Fibroblast of villous mesenchyme (primary cell): ENCODE results near the gene AP3D1. TPM values are rescaled to one million over a fixed set of nuclear protein-coding genes. Genes with fewer than 3 reads are reported as not detected.

ENCODE experiments used
- DNase-seq: peaks from one replicate; pipeline ENCODE4 v3.0.0-alpha.2; 2010; ENCODE audit warnings: low read depth
- H3K4me3 ChIP-seq: 2 replicates; pipeline ENCODE4 v1.5.1; 2011; ENCODE audit warnings: low read depth, mild to moderate bottlenecking, low read length
- CTCF ChIP-seq: IDR thresholded peaks from 2 replicates; pipeline ENCODE4 v1.5.1; 2012; ENCODE audit warnings: low read depth, mild to moderate bottlenecking, low read length; ENCODE audit not compliant: insufficient read depth
- total RNA-seq: library from RNA; depleted of rRNA; stranded (reverse); fragments of >200 nt; gene quantifications from 2 replicates; pipeline ENCODE4 v1.2.3, GENCODE V29; 2012

Gene AP3D1
- total RNA-seq, 1 donor, result 140 TPM

GRCh38 chr19:2181633-2181997 lies 30.2 kb upstream of the AP3D1 start:
- no peak overlapping the region for H3K4me3 ChIP-seq
- DNase-seq, result no peak
- no peak for TF ChIP-seq CTCF

GRCh38 chr19:2180881-2181632 lies 29.7 kb upstream of the AP3D1 start:
- DNase-seq, result no peak
- no peak overlapping the region for H3K4me3 ChIP-seq

GRCh38 chr19:2180114-2180513 lies 28.7 kb upstream of the AP3D1 start:
- TF ChIP-seq CTCF, result no peak
- no peak for DNase-seq
- H3K4me3 ChIP-seq, result no peak overlapping the region

More at GRCh38 chr19:2180881-2181632, 29.7 kb upstream of the AP3D1 start:
- TF ChIP-seq CTCF, result no peak

- TF ChIP-seq CTCF, result no peak
- H3K4me3 ChIP-seq, result no peak overlapping the region
- no peak for DNase-seq
These were observed 27.7 kb upstream of the AP3D1 start for GRCh38 chr19:2179095-2179494.

GRCh38 chr19:2176337-2176994 lies 25.1 kb upstream of the AP3D1 start:
- TF ChIP-seq CTCF, result no peak
- no peak overlapping the region for H3K4me3 ChIP-seq
- DNase-seq, result no peak

GRCh38 chr19:2175742-2176141 lies 24.4 kb upstream of the AP3D1 start:
- no peak overlapping the region for H3K4me3 ChIP-seq
- DNase-seq, result no peak
- TF ChIP-seq CTCF, result no peak
